HepG2 (cell line): ENCODE data around the gene CAPN11. TPM values are rescaled to one million over a fixed set of nuclear protein-coding genes. Genes with fewer than 3 reads are reported as not detected.
A peak's percentile ranks its signal among the peaks of the same experiment; 100 is the strongest.

Experiments
- ARNTL ChIP-seq: sonication (generic); formaldehyde crosslinking; IDR thresholded peaks from 2 replicates; pipeline ENCODE4 v1.4.0; 2020; ENCODE audit warnings: mild to moderate bottlenecking, missing genetic modification reagents
- BRCA1 ChIP-seq: sonication (generic); formaldehyde crosslinking; IDR thresholded peaks from 2 replicates; pipeline ENCODE4 v1.4.0; 2020; ENCODE audit warnings: missing genetic modification reagents
- CCAR2 ChIP-seq: fragments of 200-400 bp; formaldehyde crosslinking; optimal IDR thresholded peaks from 2 replicates; pipeline ENCODE3; 2018; ENCODE audit warnings: low read depth, mild to moderate bottlenecking, low read length, moderate library complexity
- ELF4 ChIP-seq: sonication (generic); formaldehyde crosslinking; IDR thresholded peaks from 2 replicates; pipeline ENCODE4 v1.5.0; 2020; ENCODE audit warnings: missing genetic modification reagents, mild to moderate bottlenecking, moderate library complexity, borderline replicate concordance
- GATA4 ChIP-seq: sonication (generic); IDR thresholded peaks from 2 replicates; pipeline ENCODE4 v1.6.1; 2016; ENCODE audit warnings: antibody characterized with exemption, low read depth, borderline replicate concordance
- ISX ChIP-seq: sonication (generic); formaldehyde crosslinking; conservative IDR thresholded peaks from 2 replicates; pipeline ENCODE4 v1.5.0; 2020; ENCODE audit warnings: missing genetic modification reagents
- PRMT3 ChIP-seq: sonication (generic); formaldehyde crosslinking; IDR thresholded peaks from 2 replicates; pipeline ENCODE4 v1.8.1; 2022; ENCODE audit warnings: low read depth, mild to moderate bottlenecking, moderate library complexity, missing genetic modification reagents, borderline replicate concordance
- RARG ChIP-seq: sonication (generic); formaldehyde crosslinking; IDR thresholded peaks from 2 replicates; pipeline ENCODE4 v1.4.0; 2020; ENCODE audit warnings: low read depth, mild to moderate bottlenecking, missing genetic modification reagents
- REPIN1 ChIP-seq: sonication (generic); formaldehyde crosslinking; IDR thresholded peaks from 2 replicates; pipeline ENCODE4 v1.8.0; 2022; ENCODE audit warnings: missing genetic modification reagents, low read depth, mild to moderate bottlenecking, borderline replicate concordance
- ZNF24 ChIP-seq: fragments of 450-650 bp; IDR thresholded peaks from 2 replicates; pipeline ENCODE4 v1.6.1; 2017; ENCODE audit warnings: antibody characterized with exemption, mild to moderate bottlenecking
- ZNF367 ChIP-seq: sonication (generic); formaldehyde crosslinking; IDR thresholded peaks from 2 replicates; pipeline ENCODE4 v1.4.0; 2020; ENCODE audit warnings: missing genetic modification reagents, borderline replicate concordance
- polyA plus RNA-seq, 8 experiments: library from polyadenylated mRNA; depleted of rRNA in 3 of 8; stranded (reverse) in 7 of 8; unstranded in 1 of 8; fragments of >200 nt; fragmentation: Illumina TruSeq in 4 of 8; extraction: Trizol in 4 of 8; gene quantifications; 2 replicates each; pipeline versions ENCODE4 v1.2.1 to v1.2.3, GENCODE V29; 2011 to 2016; ENCODE audit warnings: low read depth in 4 of 8, missing spikeins in 1 of 8, mixed read lengths in 1 of 8; ENCODE audit not compliant: insufficient read depth in 1 of 8
- total RNA-seq, 5 experiments: library from RNA; depleted of rRNA; stranded (reverse); fragments of >200 nt; fragmentation: Illumina TruSeq; extraction: Trizol; gene quantifications; 2 replicates each; pipeline ENCODE4 v1.2.3, GENCODE V29; 2016; ENCODE audit warnings: low read depth in 1 of 5
- TF ChIP-seq, protein P1 (sequence below): sonication (generic); formaldehyde crosslinking; IDR thresholded peaks from 2 replicates; pipeline ENCODE4 v1.4.0; 2020; ENCODE audit warnings: missing genetic modification reagents
- TF ChIP-seq, protein P2 (sequence below): sonication (generic); formaldehyde crosslinking; IDR thresholded peaks from 2 replicates; pipeline ENCODE4 v1.4.0; 2020; ENCODE audit warnings: missing genetic modification reagents
- TF ChIP-seq, protein P3 (sequence below): sonication (generic); formaldehyde crosslinking; conservative IDR thresholded peaks from 2 replicates; pipeline ENCODE4 v1.8.0; 2022; ENCODE audit warnings: missing genetic modification reagents
- TF ChIP-seq, protein P4 (sequence below), 2 experiments: sonication (generic) in 1 of 2; formaldehyde crosslinking in 1 of 2; IDR thresholded peaks; 2 replicates each; pipeline versions ENCODE4 v1.4.0 to v1.6.1; 2016 to 2020; ENCODE audit warnings: borderline replicate concordance in 1 of 2, low read depth in 1 of 2, mild to moderate bottlenecking in 1 of 2, missing genetic modification reagents in 1 of 2
- TF ChIP-seq, protein P5 (sequence below): sonication (generic); formaldehyde crosslinking; IDR thresholded peaks from 2 replicates; pipeline ENCODE4 v1.5.0; 2020; ENCODE audit warnings: mild to moderate bottlenecking, missing genetic modification reagents

Gene CAPN11
- total and polyA plus RNA-seq, 2 of the 13 experiments (the other 11 are each of a cell fraction or from before 2014, with no cell fraction given), result 0.07 to 0.11 TPM

DNA sequence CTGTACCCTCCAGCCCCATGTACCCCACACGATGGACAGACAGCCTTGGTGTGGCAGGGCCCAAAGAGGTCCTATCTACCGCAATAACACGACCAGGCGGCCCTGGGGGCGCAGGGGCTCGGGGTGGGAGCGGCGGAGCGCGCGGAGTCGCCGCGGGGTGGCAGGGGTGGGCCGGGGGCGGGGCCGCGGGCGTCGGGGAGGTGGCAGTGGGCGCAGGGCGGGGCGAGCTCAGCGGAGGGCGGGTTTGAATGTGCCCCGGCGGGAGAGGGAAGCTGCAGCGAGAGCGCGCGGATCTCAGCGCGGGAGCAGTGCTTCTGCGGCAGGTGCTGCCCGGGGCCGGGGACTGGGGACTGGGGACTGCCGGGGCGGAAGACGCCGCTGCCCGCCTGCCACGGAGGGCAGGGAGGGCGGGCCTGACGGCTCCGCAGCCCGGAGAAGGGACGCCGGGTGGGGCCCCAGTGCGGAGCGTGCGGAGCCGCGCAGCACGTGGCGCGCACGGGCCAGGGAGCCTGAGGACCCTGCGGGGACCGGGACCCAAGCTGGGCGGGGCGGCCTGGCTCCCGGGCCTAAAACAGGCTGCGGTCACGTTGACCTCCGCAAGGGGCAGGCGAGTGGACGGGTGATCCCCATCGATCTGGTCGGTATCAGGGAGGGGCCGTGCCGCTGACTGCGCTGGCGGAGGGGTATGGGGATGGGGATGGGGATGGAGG, 64.9 kb downstream of the CAPN11 start, which contains the start of gene SLC29A1 (continued):
- 0 out of 2 replicates have a peak, but pooled peaks have one; percentile 70 for TF ChIP-seq ZNF367
- TF ChIP-seq REPIN1 (CRISPR knock-in tag), result peak; percentile 65; the same call in 1 of the 2 replicates
- peak; percentile 59; the same call in 1 of the 2 replicates for TF ChIP-seq ISX (CRISPR knock-in tag)
- TF ChIP-seq RARG (CRISPR knock-in tag), result no peak
- TF ChIP-seq ZNF24, result no peak
- TF ChIP-seq, protein P1, sequence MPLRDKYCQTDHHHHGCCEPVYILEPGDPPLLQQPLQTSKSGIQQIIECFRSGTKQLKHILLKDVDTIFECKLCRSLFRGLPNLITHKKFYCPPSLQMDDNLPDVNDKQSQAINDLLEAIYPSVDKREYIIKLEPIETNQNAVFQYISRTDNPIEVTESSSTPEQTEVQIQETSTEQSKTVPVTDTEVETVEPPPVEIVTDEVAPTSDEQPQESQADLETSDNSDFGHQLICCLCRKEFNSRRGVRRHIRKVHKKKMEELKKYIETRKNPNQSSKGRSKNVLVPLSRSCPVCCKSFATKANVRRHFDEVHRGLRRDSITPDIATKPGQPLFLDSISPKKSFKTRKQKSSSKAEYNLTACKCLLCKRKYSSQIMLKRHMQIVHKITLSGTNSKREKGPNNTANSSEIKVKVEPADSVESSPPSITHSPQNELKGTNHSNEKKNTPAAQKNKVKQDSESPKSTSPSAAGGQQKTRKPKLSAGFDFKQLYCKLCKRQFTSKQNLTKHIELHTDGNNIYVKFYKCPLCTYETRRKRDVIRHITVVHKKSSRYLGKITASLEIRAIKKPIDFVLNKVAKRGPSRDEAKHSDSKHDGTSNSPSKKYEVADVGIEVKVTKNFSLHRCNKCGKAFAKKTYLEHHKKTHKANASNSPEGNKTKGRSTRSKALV (CRISPR knock-in tag), result peak; percentile 70; the same call in 1 of the 2 replicates
- TF ChIP-seq ARNTL (CRISPR knock-in tag), result peak; percentile 98
- TF ChIP-seq, protein P2, sequence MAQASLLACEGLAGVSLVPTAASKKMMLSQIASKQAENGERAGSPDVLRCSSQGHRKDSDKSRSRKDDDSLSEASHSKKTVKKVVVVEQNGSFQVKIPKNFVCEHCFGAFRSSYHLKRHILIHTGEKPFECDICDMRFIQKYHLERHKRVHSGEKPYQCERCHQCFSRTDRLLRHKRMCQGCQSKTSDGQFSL, result no peak
- TF ChIP-seq, protein P3, sequence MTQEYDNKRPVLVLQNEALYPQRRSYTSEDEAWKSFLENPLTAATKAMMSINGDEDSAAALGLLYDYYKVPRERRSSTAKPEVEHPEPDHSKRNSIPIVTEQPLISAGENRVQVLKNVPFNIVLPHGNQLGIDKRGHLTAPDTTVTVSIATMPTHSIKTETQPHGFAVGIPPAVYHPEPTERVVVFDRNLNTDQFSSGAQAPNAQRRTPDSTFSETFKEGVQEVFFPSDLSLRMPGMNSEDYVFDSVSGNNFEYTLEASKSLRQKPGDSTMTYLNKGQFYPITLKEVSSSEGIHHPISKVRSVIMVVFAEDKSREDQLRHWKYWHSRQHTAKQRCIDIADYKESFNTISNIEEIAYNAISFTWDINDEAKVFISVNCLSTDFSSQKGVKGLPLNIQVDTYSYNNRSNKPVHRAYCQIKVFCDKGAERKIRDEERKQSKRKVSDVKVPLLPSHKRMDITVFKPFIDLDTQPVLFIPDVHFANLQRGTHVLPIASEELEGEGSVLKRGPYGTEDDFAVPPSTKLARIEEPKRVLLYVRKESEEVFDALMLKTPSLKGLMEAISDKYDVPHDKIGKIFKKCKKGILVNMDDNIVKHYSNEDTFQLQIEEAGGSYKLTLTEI, result no peak
- no peak; the same call in 1 of the 2 replicates for TF ChIP-seq PRMT3
- TF ChIP-seq CCAR2, result no peak
- no peak for TF ChIP-seq BRCA1 (CRISPR knock-in tag)
- TF ChIP-seq, protein P4, sequence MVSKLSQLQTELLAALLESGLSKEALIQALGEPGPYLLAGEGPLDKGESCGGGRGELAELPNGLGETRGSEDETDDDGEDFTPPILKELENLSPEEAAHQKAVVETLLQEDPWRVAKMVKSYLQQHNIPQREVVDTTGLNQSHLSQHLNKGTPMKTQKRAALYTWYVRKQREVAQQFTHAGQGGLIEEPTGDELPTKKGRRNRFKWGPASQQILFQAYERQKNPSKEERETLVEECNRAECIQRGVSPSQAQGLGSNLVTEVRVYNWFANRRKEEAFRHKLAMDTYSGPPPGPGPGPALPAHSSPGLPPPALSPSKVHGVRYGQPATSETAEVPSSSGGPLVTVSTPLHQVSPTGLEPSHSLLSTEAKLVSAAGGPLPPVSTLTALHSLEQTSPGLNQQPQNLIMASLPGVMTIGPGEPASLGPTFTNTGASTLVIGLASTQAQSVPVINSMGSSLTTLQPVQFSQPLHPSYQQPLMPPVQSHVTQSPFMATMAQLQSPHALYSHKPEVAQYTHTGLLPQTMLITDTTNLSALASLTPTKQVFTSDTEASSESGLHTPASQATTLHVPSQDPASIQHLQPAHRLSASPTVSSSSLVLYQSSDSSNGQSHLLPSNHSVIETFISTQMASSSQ (IDR thresholded peaks at IDR 0.05; ENCODE audit: low read depth), result no peak
- TF ChIP-seq, protein P4 (CRISPR knock-in tag; IDR thresholded peaks at IDR 0.05; ENCODE audit: borderline replicate concordance), result no peak; the same call in 1 of the 2 replicates
- TF ChIP-seq, protein P5, sequence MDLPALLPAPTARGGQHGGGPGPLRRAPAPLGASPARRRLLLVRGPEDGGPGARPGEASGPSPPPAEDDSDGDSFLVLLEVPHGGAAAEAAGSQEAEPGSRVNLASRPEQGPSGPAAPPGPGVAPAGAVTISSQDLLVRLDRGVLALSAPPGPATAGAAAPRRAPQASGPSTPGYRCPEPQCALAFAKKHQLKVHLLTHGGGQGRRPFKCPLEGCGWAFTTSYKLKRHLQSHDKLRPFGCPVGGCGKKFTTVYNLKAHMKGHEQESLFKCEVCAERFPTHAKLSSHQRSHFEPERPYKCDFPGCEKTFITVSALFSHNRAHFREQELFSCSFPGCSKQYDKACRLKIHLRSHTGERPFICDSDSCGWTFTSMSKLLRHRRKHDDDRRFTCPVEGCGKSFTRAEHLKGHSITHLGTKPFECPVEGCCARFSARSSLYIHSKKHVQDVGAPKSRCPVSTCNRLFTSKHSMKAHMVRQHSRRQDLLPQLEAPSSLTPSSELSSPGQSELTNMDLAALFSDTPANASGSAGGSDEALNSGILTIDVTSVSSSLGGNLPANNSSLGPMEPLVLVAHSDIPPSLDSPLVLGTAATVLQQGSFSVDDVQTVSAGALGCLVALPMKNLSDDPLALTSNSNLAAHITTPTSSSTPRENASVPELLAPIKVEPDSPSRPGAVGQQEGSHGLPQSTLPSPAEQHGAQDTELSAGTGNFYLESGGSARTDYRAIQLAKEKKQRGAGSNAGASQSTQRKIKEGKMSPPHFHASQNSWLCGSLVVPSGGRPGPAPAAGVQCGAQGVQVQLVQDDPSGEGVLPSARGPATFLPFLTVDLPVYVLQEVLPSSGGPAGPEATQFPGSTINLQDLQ (CRISPR knock-in tag), result peak; percentile 84
- TF ChIP-seq GATA4, result no peak
- TF ChIP-seq ELF4 (CRISPR knock-in tag), result no peak
